ENCODE measurements around the gene LSM12. TPM values are rescaled to one million over a fixed set of nuclear protein-coding genes. Genes with fewer than 3 reads are reported as not detected.

Gene LSM12
- total RNA-seq, 4 donors from 2014 or later = 33.3 to 53.0 (median 41.1) TPM

DNA sequence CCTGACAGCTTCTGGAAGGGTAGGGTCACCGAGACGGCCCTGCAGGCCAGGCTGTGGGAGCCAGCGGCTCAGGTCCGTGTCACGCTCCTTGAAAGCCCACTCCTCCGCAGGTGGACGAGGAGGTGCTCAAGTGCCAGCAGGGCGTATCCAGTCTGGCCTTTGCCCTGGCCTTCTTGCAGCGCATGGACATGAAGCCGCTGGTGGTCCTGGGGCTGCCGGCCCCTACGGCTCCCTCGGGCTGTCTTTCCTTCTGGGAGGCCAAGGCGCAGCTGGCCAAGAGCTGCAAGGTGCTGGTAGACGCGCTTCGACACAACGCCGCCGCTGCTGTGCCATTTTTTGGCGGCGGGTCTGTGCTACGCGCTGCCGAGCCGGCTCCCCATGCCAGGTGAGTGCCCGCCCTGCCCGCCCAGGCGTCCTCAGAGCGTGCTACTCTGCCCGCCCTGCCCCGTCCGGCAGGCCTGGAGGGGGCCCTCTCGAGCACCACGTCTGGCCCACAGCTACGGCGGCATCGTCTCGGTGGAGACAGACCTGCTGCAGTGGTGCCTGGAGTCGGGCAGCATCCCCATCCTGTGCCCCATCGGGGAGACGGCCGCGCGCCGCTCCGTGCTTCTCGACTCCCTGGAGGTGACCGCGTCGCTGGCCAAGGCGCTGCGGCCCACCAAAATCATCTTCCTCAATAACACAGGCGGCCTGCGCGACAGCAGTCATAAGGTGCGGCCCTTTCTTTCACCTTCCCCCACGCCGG, 60.8 kb downstream of the LSM12 start:
- Histone ChIP-seq H3K4me1 (peaks cover 0 to 44% (median 28%) of the 10 kb centered on the region in 3 donors), H3K4me3 (peak overlapping the region in 1 of 2 donors; percentile 58), H3K27ac (peak overlapping the region in 3 of 4 donors; percentile 52 to 72 (median 65)), H3K27me3 (peaks cover 56% of the 10 kb centered on the region), H3K9me3 (no peaks in the 10 kb centered on the region), H3K36me3 (peaks cover 0 to 14% of the 10 kb centered on the region in 2 donors)
- TF ChIP-seq POLR2AphosphoS5 (IDR thresholded peaks at IDR 0.05) = no peak
- TF ChIP-seq, protein P1, sequence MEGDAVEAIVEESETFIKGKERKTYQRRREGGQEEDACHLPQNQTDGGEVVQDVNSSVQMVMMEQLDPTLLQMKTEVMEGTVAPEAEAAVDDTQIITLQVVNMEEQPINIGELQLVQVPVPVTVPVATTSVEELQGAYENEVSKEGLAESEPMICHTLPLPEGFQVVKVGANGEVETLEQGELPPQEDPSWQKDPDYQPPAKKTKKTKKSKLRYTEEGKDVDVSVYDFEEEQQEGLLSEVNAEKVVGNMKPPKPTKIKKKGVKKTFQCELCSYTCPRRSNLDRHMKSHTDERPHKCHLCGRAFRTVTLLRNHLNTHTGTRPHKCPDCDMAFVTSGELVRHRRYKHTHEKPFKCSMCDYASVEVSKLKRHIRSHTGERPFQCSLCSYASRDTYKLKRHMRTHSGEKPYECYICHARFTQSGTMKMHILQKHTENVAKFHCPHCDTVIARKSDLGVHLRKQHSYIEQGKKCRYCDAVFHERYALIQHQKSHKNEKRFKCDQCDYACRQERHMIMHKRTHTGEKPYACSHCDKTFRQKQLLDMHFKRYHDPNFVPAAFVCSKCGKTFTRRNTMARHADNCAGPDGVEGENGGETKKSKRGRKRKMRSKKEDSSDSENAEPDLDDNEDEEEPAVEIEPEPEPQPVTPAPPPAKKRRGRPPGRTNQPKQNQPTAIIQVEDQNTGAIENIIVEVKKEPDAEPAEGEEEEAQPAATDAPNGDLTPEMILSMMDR (IDR thresholded peaks at IDR 0.05) = peak in 1 of 4 experiments; percentile 23
- peak; percentile 6 for ATAC-seq
- WGBS, 2 donors (ENCODE audit: low coverage in 1 of 2) = 0% methylated on average over 1 of the region's 59 CpGs; no CpG with 5 or more reads in 1 of the 2 donors

DNA sequence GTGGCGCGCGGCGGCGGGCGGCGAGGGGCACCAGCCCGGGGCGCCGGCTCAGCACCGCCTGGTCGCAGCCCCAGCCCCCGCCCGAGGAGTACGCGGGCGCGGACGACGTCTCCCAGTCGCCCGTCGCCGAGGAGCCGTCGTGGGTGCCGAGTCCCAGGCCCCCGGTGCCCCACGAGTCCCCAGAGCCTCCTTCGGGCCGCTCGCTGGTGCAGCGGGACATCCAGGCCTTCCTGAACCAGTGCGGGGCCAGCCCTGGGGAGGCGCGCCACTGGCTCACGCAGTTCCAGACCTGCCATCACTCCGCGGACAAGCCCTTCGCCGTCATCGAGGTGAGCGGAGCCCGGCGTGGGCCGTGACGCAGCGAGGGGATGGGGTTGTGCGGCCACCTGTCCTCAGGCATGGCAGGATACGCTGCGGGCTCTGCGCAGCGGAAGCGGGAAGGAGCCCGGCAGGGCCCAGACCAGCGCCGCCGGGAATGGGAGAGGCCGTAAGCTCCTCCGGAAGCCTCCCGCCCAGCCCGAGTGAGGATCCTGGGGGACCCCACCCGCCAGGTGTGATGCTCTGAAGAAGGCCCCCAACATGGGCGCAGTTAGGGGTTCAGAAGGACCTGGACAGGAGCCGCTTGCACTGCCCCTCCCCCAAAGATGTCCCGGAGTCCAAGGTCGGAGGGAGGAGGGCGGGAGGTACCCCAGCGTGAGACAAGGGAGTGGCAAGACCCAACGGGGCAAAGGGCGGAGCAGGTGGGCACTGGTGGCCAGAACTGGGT, 61.5 kb downstream of the LSM12 start:
- peaks cover 0 to 7% of the 10 kb centered on the region in 2 donors for H3K36me3 ChIP-seq

DNA sequence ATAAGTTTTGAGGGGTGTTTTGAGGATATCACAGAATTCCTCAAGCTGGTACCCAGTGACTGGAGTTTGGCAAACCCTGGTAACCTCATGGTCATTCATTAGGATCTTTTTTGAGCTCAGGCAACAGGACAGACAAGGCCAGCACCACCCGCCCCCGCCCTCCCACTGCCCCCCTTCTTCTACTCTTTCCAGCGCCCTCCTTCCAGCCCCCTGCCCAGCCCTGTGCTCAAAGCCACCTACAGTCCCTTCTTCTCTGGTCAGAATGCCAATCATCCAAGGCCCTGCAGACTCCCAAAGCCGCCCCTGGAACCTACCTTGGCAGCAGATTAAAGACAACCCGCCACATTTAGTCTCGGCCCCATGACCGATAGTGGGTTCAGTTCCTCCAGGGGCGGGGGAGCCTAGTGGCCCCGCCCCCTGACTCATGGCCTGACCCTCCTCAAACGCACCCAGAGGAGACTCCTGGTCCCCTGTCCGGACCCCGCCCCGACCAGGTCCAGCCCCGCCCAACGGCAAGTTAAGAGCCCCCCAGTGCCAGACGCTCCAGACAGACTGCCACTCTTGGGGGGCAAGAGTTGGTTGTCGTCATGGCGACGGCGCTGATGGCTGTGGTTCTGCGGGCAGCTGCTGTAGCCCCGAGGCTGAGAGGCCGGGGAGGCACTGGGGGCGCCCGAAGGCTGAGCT, 62.3 kb downstream of the LSM12 start, which contains the start of gene NAGS:
Gene NAGS, plus strand, starts transcription at position 546 of the 684 bp plus-strand sequence. Its CDS starts 42 bp downstream, at position 588.
- 27% methylated on average over 2 of the region's 25 CpGs; no CpG with 5 or more reads in 1 of the 2 donors for WGBS, 2 donors (ENCODE audit: low coverage in 1 of 2)
- H3K4me3 ChIP-seq = peak within 1 kb of the TSS in 1 of 2 donors; percentile 58
- no peaks in the 10 kb centered on the region for H3K9me3 ChIP-seq
- H3K27ac ChIP-seq = peak within 1 kb of the TSS in 1 of 4 donors; percentile 11
- TF ChIP-seq, protein P1 (IDR thresholded peaks at IDR 0.05) = no peak
- TF ChIP-seq EP300 (IDR thresholded peaks at IDR 0.05) (no peak), POLR2A (IDR thresholded peaks at IDR 0.05) (no peak), POLR2AphosphoS5 (IDR thresholded peaks at IDR 0.05) (no peak)
- peaks cover 0 to 44% (median 28%) of the 10 kb centered on the region in 3 donors for H3K4me1 ChIP-seq
- no peak for ATAC-seq
- H3K36me3 ChIP-seq = peaks cover 0 to 1% of the 10 kb centered on the region in 2 donors
- H3K27me3 ChIP-seq = peaks cover 57% of the 10 kb centered on the region

More for the DNA sequence above, 61.5 kb downstream of the LSM12 start:
- Histone ChIP-seq H3K9me3 (no peaks in the 10 kb centered on the region), H3K27ac (peak overlapping the region in 1 of 4 donors; percentile 11), H3K4me3 (peak overlapping the region in 1 of 2 donors; percentile 58), H3K27me3 (peaks cover 57% of the 10 kb centered on the region), H3K4me1 (peaks cover 0 to 44% (median 28%) of the 10 kb centered on the region in 3 donors)
- WGBS, 2 donors (ENCODE audit: low coverage in 1 of 2) = no CpG with 5 or more reads among the region's 71 CpGs
- TF ChIP-seq POLR2AphosphoS5 (IDR thresholded peaks at IDR 0.05) (no peak), EP300 (IDR thresholded peaks at IDR 0.05) (no peak), POLR2A (IDR thresholded peaks at IDR 0.05) (no peak)
- TF ChIP-seq, protein P1 (IDR thresholded peaks at IDR 0.05) = no peak
- no peak for ATAC-seq

DNA sequence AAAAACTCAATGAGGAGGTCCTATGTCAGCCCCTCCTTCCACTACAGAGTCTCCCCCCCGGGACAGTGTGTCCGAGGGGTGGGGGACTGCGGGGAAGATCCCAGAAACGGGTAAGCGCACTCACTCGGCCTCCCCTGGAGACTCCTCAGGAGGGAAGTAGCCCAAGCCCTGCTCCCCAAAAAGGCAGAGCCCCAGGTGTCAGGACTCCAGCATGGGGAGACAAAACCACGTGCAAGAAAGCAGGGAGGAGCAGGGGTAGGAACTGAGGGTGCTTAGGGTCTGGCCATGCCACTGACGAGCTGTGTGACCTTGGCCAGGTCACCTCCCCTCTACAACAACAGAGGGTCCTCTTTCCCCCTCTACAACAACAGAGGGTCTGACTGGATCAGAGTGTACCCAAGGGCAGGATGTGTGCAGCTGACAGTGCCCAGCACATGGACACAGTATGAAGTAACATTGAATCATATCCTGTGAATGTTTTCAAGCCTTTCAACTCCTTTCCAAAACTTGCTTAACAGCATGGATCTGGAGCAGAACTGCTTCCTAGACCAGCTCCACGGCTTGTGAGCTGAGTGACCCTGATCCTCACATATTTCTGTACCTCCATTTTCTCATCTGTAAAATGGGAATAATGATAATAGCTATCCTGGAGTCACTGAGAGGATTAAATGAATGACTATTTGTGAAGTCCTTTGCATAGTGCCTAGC, 64.2 kb downstream of the LSM12 start:
- no peak for ATAC-seq
- 59 to 71% methylated on average over 1 to 4 of the region's 9 CpGs for WGBS, 2 donors (ENCODE audit: low coverage in 1 of 2)

More for the DNA sequence above, 64.2 kb downstream of the LSM12 start:
- peaks cover 55% of the 10 kb centered on the region for H3K27me3 ChIP-seq
- peaks cover 0 to 32% (median 19%) of the 10 kb centered on the region in 3 donors for H3K4me1 ChIP-seq
- H3K27ac ChIP-seq = no peak overlapping the region
- no peaks in the 10 kb centered on the region for H3K36me3 ChIP-seq
- no peaks in the 10 kb centered on the region for H3K9me3 ChIP-seq
- H3K4me3 ChIP-seq = no peak overlapping the region
- TF ChIP-seq POLR2A (IDR thresholded peaks at IDR 0.05) (no peak), EP300 (IDR thresholded peaks at IDR 0.05) (no peak), POLR2AphosphoS5 (IDR thresholded peaks at IDR 0.05) (no peak)
- TF ChIP-seq, protein P1 (IDR thresholded peaks at IDR 0.05) = no peak
